Stomach (tissue), 9 donors: ENCODE data around the gene SLC25A13. TPM values are rescaled to one million over a fixed set of nuclear protein-coding genes. Genes with fewer than 3 reads are reported as not detected.

Experiments
- DNase-seq, 2 donors: peaks; one replicate each; pipeline versions ENCODE4 v3.0.0 to v3.0.0-alpha.2; 2013 to 2019
- H3K27ac ChIP-seq, 5 donors: fragments of 200-600 bp in 4 of 5; sonication (generic) in 4 of 5; one replicate each; pipeline ENCODE4 v1.5.1; 2013 to 2019; ENCODE audit warnings: mild to moderate bottlenecking in 1 of 5, moderate library complexity in 1 of 5
- H3K27me3 ChIP-seq, 3 donors: fragments of 200-600 bp; sonication (generic); one replicate each; pipeline ENCODE4 v1.5.1; 2017 to 2019; ENCODE audit warnings: mixed run types in 1 of 3
- H3K36me3 ChIP-seq, 4 donors: fragments of 200-600 bp; sonication (generic); 1 replicate in 3 of 4; 2 replicates in 1 of 4; pipeline ENCODE4 v1.5.1; 2016 to 2019
- H3K4me1 ChIP-seq, 4 donors: fragments of 200-600 bp; sonication (generic); one replicate each; pipeline ENCODE4 v1.5.1; 2016 to 2019
- H3K4me3 ChIP-seq, 4 donors: fragments of 200-600 bp; sonication (generic) in 3 of 4; one replicate each; pipeline ENCODE4 v1.5.1; 2016 to 2019; ENCODE audit warnings: mild to moderate bottlenecking in 1 of 4
- H3K9me3 ChIP-seq, 4 donors: fragments of 200-600 bp; sonication (generic); one replicate each; pipeline ENCODE4 v1.5.1; 2016 to 2019
- CTCF ChIP-seq, 7 experiments: fragments of 450-650 bp in 4 of 7; fragments of 200-600 bp in 3 of 7; sonication (generic) in 3 of 7; IDR thresholded peaks; one replicate each; pipeline ENCODE4 v1.5.1; 2016 to 2019; ENCODE audit warnings: antibody characterized with exemption in 7 of 7, control low read depth in 2 of 7, mild to moderate bottlenecking in 1 of 7
- EP300 ChIP-seq: sonication (generic); formaldehyde crosslinking; IDR thresholded peaks from one replicate; pipeline ENCODE4 v1.6.1; 2017; ENCODE audit warnings: antibody characterized with exemption
- POLR2A ChIP-seq, 4 donors: fragments of 450-650 bp; IDR thresholded peaks; one replicate each; pipeline ENCODE4 v1.6.1; 2016; ENCODE audit warnings: antibody characterized with exemption in 4 of 4, control low read depth in 2 of 4, mild to moderate bottlenecking in 1 of 4, moderate library complexity in 1 of 4
- POLR2AphosphoS5 ChIP-seq, 3 donors: sonication (generic); formaldehyde crosslinking; IDR thresholded peaks; one replicate each; pipeline ENCODE4 v1.6.1; 2016; ENCODE audit warnings: antibody characterized with exemption in 3 of 3
- WGBS, 5 donors: extraction: QIAGEN DNeasy Blood & Tissue Kit in 3 of 5; methylation state at CpG; one replicate each; pipeline versions ENCODE4 v1.1.5 to v1.1.7; 2013 to 2018; 5-methylcytosine and 5-hydroxymethylcytosine counted together
- intact Hi-C: fragments of 100-400 bp; cut with DNase I; formaldehyde crosslinking; loops from one replicate; pipeline ENCODE4 v1.15.1; 2023; ENCODE audit warnings: low total_unique reads
- polyA plus RNA-seq, 3 donors: library from polyadenylated mRNA; stranded (reverse); fragments of 200-250 nt; gene quantifications; one replicate each; pipeline ENCODE4 v1.2.3, GENCODE V29; 2013
- total RNA-seq, 5 donors: library from RNA; depleted of rRNA; stranded (reverse); fragments of >200 nt; gene quantifications; one replicate each; pipeline versions ENCODE4 v1.1.0 to v1.2.3, GENCODE V29; 2014 to 2016
- donor health status: healthy with polysubstance abuse.
- donor health status: Bipolar disorder and iron deficiency.
- donor health status: healthy.

Gene SLC25A13
- total and polyA plus RNA-seq, 8 donors, result 4.1 to 72.0 (median 12.0) TPM

- Histone ChIP-seq H3K27me3 (no peaks in the 10 kb centered on the region), H3K9me3 (no peaks in the 10 kb centered on the region), H3K4me3 (no peak overlapping the region), H3K36me3 (peaks cover 15 to 76% (median 67%) of the 10 kb centered on the region in 4 donors), H3K27ac (no peak overlapping the region), H3K4me1 (no peaks in the 10 kb centered on the region)
- WGBS, 5 donors, result 90 to 97% (median 95%) methylated on average over 3 of the region's 3 CpGs
- intact Hi-C loops, result no loop called here
- DNase-seq, result no peak
- TF ChIP-seq POLR2A (IDR thresholded peaks at IDR 0.05), result no peak
- TF ChIP-seq EP300, result no peak
- no peak for TF ChIP-seq POLR2AphosphoS5 (IDR thresholded peaks at IDR 0.05)
- no peak for TF ChIP-seq CTCF (IDR thresholded peaks at IDR 0.05)
Observed at GRCh38 chr7:96181174-96181573, 140.7 kb downstream of the SLC25A13 start.

GRCh38 chr7:96179837-96180236 lies 142.1 kb downstream of the SLC25A13 start:
- Histone ChIP-seq H3K27ac (no peak overlapping the region), H3K4me3 (no peak overlapping the region), H3K9me3 (no peaks in the 10 kb centered on the region), H3K36me3 (peaks cover 15 to 77% (median 60%) of the 10 kb centered on the region in 4 donors), H3K27me3 (no peaks in the 10 kb centered on the region), H3K4me1 (peaks cover 0 to 2% (median 0%) of the 10 kb centered on the region in 4 donors)
- TF ChIP-seq EP300 (no peak), POLR2A (IDR thresholded peaks at IDR 0.05) (no peak), POLR2AphosphoS5 (IDR thresholded peaks at IDR 0.05) (no peak), CTCF (IDR thresholded peaks at IDR 0.05) (no peak)
- intact Hi-C loops, result no loop called here
- DNase-seq, result peak in 1 of 2 donors; percentile 18

GRCh38 chr7:96179341-96179740 lies 142.6 kb downstream of the SLC25A13 start:
- DNase-seq, result no peak
- intact Hi-C loops, result no loop called here
- peaks cover 15 to 73% (median 57%) of the 10 kb centered on the region in 4 donors for H3K36me3 ChIP-seq
- H3K4me1 ChIP-seq, result peaks cover 0 to 6% (median 0%) of the 10 kb centered on the region in 4 donors
- H3K27me3 ChIP-seq, result no peaks in the 10 kb centered on the region
- no peak for TF ChIP-seq CTCF (IDR thresholded peaks at IDR 0.05)
- TF ChIP-seq EP300, result no peak
- TF ChIP-seq POLR2AphosphoS5 (IDR thresholded peaks at IDR 0.05), result no peak
- TF ChIP-seq POLR2A (IDR thresholded peaks at IDR 0.05), result no peak
- H3K4me3 ChIP-seq, result no peak overlapping the region
- H3K27ac ChIP-seq, result no peak overlapping the region
- 82 to 93% (median 88%) methylated on average over 3 of the region's 3 CpGs for WGBS, 5 donors
- no peaks in the 10 kb centered on the region for H3K9me3 ChIP-seq

GRCh38 chr7:96178581-96178980 lies 143.3 kb downstream of the SLC25A13 start:
- peaks cover 0 to 6% (median 0%) of the 10 kb centered on the region in 4 donors for H3K4me1 ChIP-seq
- no peaks in the 10 kb centered on the region for H3K27me3 ChIP-seq
- H3K27ac ChIP-seq, result no peak overlapping the region
- peaks cover 13 to 70% (median 56%) of the 10 kb centered on the region in 4 donors for H3K36me3 ChIP-seq
- TF ChIP-seq POLR2A (IDR thresholded peaks at IDR 0.05), result no peak
- TF ChIP-seq EP300, result no peak
- TF ChIP-seq POLR2AphosphoS5 (IDR thresholded peaks at IDR 0.05), result no peak
- no peak for TF ChIP-seq CTCF (IDR thresholded peaks at IDR 0.05)
- H3K4me3 ChIP-seq, result no peak overlapping the region
- intact Hi-C loops, result no loop called here
- H3K9me3 ChIP-seq, result no peaks in the 10 kb centered on the region
- 74 to 91% (median 82%) methylated on average over 2 of the region's 2 CpGs for WGBS, 5 donors
- DNase-seq, result no peak
